ENCODE data around the gene PKIB.

GRCh38 chr6:122651604-122652003 lies 41.4 kb downstream of the PKIB start:
- TF ChIP-seq, protein P1, sequence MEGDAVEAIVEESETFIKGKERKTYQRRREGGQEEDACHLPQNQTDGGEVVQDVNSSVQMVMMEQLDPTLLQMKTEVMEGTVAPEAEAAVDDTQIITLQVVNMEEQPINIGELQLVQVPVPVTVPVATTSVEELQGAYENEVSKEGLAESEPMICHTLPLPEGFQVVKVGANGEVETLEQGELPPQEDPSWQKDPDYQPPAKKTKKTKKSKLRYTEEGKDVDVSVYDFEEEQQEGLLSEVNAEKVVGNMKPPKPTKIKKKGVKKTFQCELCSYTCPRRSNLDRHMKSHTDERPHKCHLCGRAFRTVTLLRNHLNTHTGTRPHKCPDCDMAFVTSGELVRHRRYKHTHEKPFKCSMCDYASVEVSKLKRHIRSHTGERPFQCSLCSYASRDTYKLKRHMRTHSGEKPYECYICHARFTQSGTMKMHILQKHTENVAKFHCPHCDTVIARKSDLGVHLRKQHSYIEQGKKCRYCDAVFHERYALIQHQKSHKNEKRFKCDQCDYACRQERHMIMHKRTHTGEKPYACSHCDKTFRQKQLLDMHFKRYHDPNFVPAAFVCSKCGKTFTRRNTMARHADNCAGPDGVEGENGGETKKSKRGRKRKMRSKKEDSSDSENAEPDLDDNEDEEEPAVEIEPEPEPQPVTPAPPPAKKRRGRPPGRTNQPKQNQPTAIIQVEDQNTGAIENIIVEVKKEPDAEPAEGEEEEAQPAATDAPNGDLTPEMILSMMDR (conservative IDR thresholded peaks at IDR 0.05; ENCODE audit: low read depth, low read length) = no peak
- TF ChIP-seq EZH2 (IDR thresholded peaks at IDR 0.05; ENCODE audit: low read length, unreplicated experiment) = no peak
- TF ChIP-seq EZH2phosphoT487 (IDR thresholded peaks at IDR 0.05; ENCODE audit: borderline replicate concordance, low read length) = no peak
